ENCODE measurements around the gene GGTA1.
"Not testable (repeated sequence)": the region's sequence is repeated elsewhere in the genome, so short reads cannot be mapped to it uniquely, and the experiment has no call there.

GGTA1 gene

DNA sequence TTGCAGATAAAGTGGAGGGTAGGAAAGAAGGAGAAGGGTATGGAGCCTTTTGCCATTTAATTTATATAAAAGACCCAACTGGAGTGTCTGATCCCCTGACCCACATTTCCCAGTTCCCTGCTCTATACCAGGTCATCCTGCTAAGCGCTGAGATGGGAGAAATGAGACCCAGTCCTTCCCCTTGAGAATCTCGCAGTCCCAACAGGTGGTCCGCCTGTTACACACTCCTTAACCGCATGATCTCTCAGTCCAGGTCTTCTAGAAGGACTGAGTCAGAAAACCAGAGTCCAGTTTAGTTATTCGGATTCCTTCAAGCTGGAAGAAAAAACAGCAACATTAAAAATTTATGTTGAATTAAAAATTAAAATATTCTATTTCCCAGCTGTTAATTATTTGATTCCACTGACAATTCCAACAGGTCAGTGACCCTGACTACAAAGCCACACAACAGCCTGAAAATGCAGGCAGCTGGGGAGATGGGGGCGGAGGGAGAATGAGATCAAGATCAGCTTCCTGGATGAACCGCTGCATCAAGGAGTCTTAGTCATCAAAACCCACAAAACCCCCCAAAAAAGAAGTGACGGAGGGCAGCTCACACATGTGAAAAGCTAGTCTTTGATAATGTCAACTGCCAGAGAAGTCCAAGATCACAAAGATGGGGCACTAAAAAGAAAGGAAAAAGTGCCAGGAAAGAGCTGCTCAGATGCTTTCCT is 44.0 kb downstream of the GGTA1 start:
- peak; percentile 47 for DNase-seq

DNA sequence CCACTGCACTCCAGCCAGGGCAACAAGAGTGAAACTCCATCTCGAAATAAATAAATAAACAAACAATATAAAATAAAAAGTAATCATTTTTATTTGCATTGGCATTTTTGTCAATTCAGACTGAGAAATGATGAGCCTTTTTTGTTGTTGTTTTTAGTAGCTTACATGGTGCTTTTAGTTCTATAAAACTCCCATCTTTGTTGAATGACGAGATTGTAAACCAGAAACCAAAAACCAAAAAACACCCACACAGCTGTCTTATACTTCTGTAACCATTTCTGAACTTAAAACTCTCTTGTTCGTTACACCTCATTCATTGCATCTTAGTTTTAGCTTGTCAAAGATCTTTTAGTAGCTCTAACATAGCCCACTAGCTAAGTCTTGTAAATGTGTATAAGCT is 44.7 kb downstream of the GGTA1 start:
- no peak for DNase-seq

DNA sequence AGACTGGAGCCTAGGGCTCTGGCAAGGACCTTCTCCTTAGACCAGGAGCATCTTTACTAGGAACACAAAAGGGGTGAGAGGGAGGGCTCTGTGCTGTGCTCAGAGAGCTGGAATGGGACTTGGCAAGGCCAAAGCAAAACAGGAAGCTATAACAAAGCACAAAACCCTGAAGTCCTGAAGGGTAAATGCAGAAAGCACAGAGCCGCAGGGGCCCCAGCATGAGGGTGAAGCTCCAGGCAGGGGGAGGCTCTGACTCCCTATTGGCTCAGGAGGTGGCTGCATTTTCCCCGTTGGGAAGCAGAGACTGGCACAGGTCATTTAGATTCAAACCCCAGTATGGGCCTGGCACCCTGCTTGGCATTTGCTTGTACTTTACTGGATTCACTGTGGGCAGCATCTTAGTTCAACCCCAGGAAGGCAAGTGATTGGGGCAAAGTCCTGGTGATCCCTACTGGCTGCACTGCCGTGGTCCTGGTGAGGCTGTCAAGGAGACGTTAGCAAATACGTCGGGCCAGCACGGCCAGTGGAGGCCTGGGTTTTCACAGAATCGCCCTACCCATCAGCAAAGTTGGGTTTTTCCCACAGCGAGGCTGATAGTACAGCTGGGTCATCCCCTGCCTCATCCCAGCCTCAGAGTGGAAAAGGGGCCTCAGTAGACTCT is 46.3 kb downstream of the GGTA1 start:
- no peak for DNase-seq

DNA sequence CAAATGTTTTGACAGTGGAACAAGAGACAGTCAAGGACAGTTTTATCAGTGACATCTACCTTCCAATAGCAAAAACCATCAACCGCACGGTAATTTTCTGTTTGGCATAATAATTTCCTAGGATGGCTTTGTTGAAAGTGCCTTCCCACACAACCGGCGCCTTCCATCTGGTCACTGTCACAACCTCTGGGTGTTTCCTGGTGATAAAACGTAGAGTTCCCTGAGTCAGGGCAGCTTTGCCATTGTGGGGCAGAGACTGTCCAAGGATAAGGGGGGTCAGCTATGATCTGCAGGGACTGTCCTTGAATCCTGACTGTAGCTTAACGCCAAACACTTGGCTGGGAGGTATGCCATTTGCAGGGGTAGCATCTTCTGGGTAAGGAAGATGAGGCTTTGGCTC is 47.6 kb downstream of the GGTA1 start:
- no peak for DNase-seq

DNA sequence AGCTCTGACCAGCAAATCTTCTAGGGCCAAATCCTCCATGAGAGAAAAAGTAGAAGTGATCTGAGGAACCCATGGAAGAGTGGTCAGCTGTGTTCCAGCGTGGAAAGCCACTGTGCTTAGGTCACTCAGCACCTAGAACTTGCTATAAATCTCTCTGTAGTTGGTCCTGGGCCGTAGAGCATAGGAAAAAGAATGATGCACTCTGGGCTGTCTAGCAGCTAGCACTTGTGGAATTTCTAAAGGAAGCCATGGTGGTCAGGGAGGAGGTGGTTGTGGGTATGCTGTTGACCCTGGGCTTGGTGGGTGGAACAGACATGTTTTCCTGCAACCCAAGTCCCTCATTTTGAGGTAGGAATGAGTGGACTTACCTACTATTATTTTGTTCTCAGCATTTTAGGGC is 48.1 kb downstream of the GGTA1 start:
- DNase-seq: no peak

DNA sequence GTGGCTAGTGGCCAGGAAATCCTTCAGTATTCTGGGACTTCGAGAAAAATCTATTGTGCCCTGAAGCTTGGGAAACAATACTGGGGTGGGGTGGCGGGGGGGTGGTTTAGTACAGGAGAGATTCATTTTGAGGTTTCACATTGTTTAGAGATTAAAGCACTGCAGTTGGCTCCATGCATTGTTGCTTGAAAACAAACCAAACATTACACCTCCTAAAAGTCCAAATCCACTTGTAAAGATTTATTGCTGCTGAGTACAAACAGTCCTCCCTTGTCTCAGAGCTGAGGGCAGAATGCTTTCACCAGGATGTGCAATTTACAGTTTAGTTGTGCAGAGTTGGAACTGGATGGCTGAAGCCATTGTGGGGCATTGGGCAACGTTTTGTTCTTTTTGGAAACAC is 49.4 kb downstream of the GGTA1 start:
- DNase-seq: no peak

DNA sequence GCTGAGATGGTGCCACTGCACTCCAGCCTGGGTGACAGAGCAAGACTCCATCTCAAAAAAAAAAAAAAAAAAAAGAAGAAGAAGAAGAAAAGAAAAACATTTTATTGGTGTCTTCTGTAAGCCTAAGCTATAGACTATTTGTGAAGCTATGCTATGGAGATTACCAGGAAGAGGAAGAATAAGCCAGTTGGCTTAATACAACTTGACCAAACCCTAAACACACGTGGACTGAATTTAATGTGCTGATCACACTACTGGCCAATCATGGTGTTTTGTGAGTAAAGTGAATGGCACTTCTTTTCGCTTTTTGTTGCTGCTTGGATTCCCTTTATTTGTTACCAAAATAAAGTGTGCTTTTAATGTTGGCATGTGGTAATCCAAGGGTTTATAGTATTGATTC is 49.9 kb downstream of the GGTA1 start:
- DNase-seq: no peak

DNA sequence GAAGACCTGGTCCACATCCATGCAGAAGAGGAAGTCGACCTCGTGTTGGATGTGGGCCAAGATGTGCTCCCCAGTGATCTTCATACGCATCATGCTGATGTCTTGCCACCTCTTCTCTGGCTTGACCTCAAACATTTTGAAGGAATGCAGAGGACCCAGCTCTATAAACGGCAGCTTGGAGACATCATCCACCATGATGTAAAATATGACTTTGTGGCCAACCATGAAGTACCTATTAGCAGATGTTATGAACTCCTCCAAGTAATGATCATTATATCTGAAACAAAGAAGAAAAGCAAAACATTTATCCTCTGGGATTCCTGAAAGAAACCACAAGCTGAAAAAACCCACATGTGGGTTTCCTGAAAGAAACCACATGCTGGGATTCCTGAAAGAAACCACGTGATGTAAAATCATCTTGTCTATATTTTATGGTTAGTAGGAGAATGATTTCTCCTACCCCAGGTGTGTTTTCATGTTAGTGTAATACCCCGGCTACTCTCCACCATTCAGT is 52.3 kb downstream of the GGTA1 start:
- no peak for DNase-seq

DNA sequence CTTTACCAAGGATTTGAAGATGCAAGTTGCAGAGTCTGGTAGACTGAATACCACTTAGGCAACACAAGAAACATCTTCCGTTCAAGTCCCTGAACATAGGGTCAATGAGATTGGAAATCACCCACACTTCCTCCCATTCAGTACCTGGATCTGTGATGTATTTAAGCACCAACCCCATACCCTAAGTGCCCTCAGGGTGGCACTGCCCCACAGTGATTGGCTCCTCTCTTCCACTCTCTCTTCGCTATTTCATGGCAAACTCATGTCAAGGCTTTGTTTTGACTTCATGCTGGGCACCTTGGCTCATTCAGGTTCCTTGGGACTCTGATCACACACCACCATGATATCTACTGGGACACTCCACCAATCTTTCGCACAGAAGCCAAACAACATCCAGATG is 53.7 kb downstream of the GGTA1 start:
- DNase-seq: peak; percentile 7

DNA sequence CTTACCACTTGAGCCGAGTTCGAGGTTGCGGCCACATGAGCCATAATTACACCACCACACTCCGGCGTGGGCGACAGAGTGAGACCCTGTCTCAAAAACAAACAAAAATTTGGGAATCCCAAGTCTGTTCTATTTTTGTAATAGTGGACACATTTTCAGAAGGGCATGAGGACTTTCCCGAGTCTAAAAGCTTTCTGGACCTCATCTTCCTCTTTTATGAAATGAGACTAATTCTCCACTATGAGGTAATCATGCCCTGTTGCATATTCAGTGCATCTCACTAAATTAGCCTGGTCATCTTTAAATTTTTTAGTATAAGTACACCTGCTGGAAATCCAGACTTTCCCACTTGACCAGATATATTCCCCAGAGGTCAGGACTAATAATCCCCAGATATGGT is 55.7 kb downstream of the GGTA1 start:
- no peak for DNase-seq

DNA sequence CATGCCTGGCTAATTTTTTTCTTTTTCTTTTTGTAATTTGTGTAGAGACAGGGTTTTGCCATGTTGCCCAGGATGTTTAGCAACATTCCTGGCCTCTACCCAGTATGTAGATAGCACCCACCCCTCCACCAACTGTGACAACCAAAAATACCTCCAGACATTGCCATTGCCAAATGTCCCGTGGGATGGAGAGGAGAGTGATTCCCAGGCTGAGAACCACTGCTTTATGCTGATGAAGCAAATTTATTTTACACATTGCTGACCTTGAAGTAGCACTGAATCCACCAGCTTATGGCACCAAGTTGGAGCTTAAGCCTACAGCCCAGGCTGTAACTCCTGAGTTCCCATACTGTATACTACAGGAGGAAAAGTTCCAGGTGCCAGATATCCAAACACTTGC is 58.5 kb downstream of the GGTA1 start:
- DNase-seq: no peak

DNA sequence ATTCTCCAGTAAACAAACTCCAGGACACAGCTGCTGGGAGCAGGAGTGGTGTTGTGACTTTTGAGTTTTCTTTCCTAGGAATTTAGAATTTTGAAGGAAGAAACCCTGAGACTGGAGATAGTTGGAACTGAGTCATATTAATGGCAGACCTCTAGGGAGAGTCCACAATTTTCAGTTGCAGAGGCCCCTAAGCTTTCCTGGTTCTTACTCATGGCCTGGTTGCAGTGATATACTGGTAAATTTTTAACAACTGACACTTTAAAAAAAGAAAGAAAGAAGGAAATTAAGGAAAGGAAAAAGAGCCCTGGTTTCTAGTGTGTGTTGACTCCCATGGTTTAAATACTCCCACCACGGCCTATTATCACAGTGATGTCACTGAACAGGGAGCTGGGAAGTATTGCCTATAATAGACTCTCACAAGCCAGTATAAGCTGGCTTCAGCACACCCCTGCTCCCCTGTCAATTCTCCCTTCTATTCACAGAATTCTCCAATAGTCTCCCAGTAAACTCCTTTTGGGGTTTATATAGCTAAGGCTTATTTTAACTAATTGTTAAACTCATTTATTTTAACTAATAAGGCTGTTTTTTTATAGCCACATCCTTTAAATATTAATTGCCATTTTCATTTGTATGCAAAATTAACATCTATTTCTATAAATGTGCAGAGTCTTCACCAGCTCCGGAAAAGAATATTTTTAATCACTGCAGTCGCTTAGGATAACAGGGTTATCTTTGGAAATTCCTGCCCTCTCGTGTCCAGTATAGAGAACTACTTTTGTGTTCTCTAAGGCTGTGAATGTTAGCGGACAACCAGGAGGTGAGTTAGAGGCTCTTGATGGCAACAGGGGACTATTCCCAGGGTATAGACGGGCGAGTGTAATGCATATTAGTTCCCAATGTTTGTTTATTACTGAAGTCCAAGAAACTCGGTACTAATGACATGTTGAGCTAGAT is 59.7 kb downstream of the GGTA1 start:
- no peak for DNase-seq

DNA sequence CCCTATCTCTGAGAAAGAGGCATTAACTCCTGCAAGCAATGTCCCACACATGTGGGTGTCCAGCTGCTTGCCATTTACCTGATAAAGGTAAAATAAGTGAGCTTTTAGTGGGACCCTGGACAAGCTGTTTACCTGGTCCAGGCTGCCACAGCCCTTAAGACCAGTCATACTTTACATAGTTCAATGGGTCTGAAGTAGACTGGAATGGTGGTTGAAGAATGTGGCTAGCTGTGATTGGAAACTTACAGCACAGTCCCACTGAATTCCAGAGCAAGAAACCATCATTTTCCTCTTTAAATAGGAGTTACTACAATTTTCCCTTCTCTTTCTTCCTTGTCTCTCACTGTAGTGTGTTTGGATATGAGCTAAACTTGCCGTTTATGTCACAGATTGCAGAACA is 60.6 kb downstream of the GGTA1 start:
- DNase-seq: no peak

DNA sequence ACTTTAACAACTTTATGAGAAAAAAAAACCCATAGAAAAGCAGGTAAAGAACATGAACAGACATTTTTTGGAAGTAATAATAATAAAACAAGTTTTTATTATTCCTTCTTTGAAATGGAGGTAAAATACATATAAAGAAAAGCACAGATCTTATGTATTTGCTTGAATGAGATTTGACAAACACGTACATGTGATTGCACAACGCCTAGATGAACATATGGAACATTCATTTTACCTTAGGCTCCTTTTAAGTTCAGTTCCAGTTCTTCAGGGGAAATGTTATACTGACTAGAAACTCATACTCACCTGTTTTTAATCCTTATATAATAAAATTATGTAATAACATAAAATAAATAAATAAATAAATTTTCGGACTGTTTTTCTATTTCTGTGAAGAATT is 61.8 kb downstream of the GGTA1 start:
- DNase-seq: no peak

DNA sequence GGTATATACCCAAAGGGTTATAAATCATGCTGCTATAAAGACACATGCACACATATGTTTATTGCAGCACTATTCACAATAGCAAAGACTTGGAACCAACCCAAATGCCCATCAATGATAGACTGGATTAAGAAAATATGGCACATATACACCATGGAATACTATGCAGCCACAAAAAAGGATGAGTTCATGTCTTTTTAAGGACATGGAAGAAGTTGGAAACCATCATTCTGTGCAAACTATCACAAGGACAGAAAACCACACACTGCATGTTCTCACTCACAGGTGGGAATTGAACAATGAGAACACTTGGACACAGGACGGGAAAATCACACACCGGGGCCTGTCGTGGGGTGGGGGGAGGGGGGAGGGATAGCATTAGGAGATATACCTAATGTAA is 62.6 kb downstream of the GGTA1 start:
- not testable (repeated sequence) for DNase-seq

DNA sequence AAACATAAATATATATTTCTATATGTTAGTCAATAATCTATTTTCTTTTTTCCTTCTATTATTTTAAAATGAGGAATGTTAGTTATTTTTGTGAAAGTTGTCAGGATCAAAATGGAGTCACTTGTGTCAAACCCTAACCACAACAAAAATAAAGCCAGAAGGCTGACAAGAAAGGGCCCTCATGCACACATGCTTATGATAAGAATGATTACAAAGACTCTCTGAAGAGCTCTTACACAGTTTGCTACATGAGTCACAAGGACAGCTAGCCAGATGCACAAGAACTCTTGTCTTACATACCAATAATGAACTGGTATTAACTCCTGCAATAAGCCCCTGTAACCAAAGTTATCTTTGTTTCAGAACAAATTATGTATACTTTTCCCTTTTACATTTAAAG is 64.7 kb downstream of the GGTA1 start:
- no peak for DNase-seq

DNA sequence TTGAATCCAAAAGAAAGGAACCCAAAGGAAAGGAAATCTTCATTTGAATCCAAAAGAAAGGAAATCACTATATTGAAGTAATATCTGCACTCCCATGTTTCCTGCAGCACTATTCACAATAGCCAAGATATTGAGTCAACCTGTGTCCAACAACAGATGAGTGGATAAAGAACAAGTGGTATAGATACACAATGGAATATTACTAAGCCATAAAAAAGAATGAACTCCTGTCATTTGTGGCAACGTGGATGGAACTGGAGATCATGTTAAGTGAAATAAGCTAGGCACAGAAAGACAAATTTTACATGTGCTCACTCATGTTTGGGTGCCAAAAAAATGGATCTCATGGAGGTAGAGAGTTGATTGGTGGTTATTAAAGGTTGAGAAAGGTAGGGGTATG is 71.7 kb downstream of the GGTA1 start:
- no peak for DNase-seq

DNA sequence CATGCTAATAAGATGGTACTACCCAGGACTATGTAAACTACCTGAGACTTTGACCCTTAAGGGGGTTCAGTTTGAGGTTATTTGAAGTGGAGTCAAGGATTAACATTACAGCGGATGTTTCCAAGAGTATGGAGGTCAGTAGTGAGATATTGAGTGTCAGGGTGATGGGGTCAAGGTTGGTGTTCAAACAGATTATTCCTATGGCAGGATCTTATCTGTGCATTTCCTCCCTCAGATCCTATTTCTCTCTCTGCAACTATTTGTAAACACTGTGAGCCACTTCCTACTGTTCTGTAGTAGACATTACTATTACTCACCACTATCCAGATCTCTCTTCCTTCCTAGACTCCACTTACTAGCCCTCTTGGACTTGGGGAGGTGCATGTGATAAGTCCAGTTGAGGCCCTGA is 75.6 kb downstream of the GGTA1 start:
- no peak for DNase-seq

DNA sequence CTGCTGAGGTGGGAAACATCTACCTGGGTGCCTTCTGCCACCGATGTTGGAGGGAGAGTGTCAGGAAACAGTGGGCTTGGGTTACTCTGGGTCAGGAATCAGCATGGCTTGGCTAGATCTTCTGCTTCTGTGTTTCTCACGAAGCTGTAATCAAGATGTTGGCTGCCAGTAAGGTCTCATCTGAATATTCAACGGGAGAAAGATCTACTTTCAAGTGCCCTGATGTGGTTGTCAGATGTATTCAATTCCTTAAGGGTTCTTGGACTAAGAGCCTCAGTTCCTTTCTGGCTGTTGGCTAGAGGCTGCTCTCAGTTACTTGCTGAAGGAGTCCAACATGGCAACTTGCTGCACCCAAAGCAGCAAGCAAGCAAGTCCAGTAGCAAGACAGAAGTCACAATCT is 87.7 kb downstream of the GGTA1 start:
- no peak for DNase-seq

DNA sequence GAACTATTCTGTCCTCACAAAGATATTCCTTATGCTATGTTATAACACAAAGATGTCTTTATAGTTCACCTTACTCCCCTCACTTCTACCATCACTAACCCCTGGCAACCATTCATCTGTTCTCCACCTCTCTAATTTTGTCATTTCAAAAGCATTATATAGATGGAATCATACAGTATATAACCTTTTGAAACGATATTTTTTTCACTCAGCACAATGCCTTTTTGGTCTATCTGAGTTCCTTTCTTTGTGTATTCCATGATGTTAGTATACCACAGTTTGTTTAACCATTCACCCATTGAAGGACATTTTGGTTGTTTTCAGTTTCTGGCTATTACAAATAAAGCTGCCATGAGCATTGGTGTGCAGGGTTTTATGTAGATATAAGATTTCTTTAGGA is 93.7 kb downstream of the GGTA1 start:
- DNase-seq: no peak
